ENCODE data around the gene ZEB1. TPM values are rescaled to one million over a fixed set of nuclear protein-coding genes. Genes with fewer than 3 reads are reported as not detected.

The ZEB1 gene
- total and polyA plus RNA-seq, 2 of the 8 experiments (the other 6 are each of a cell fraction or from before 2014, with no cell fraction given) = 0.08 to 0.15 TPM

GRCh38 chr10:31413325-31413724 lies 94.3 kb downstream of the ZEB1 start:
- POLR2A ChIA-PET (ENCODE audit: partially characterized antibody) = no interaction called here
- no peak overlapping the region for H4K5ac ChIP-seq (ENCODE audit: insufficient read length, low read depth, low read length)
- no peaks in the 10 kb centered on the region for H3K79me2 ChIP-seq (ENCODE audit: control insufficient read depth in 1 of 2, insufficient read depth in 2 of 2, low read length in 2 of 2)
- no peaks in the 10 kb centered on the region for H4K20me1 ChIP-seq (replicated peaks in 1 of 2; ENCODE audit: control insufficient read depth in 1 of 2, insufficient read depth in 2 of 2, low read length in 2 of 2)
- no peak overlapping the region for H2BK120ac ChIP-seq (replicated peaks; ENCODE audit: low read depth, low read length)
- no peak overlapping the region for H2BK5ac ChIP-seq (ENCODE audit: low read depth, low read length)
- no peak overlapping the region for H3K27ac ChIP-seq (ENCODE audit: low read depth, low read length)
- H3K14ac ChIP-seq (ENCODE audit: insufficient read length) = no peak overlapping the region
- FAIRE-seq (no peak), DNase-seq (ENCODE audit: low read depth in 1 of 2, low spot score in 2 of 2) (no peak)
- H2AFZ ChIP-seq (ENCODE audit: low read length) = no peak overlapping the region
- WGBS, 2 experiments (ENCODE audit: extremely low coverage in 1 of 2, insufficient coverage in 1 of 2, insufficient read length in 1 of 2, insufficient replicate concordance in 2 of 2, low coverage in 1 of 2, low lambda C conversion rate in 2 of 2, missing lambda C conversion rate in 1 of 2) = 85% methylated on average over 1 of the region's 1 CpG; no CpG with 5 or more reads in 1 of the 2 experiments
- CTCF ChIA-PET (ENCODE audit: partially characterized antibody) = interaction anchor here (1.3 kb wide), 1 partner anchor 55 kb away, joined by 3 read pairs; no protein-coding TSS in a partner anchor
- H3K36me3 ChIP-seq (ENCODE audit: control insufficient read depth in 2 of 4, insufficient read depth in 4 of 4, low read length in 3 of 4) = no peaks in the 10 kb centered on the region
- no peaks in the 10 kb centered on the region for H3K27me3 ChIP-seq (replicated peaks in 1 of 4; ENCODE audit: control insufficient read depth in 3 of 4, extremely low read depth in 1 of 4, insufficient read depth in 3 of 4, low read length in 3 of 4)
- H3K56ac ChIP-seq (replicated peaks; ENCODE audit: insufficient read length, low read depth, low read length) = no peak overlapping the region
- no peaks in the 10 kb centered on the region for H3K4me1 ChIP-seq (replicated peaks in 1 of 4; ENCODE audit: control insufficient read depth in 3 of 4, insufficient read depth in 4 of 4, low read length in 3 of 4)
- H4K8ac ChIP-seq (ENCODE audit: extremely low read depth, insufficient read depth, low read length) = no peak overlapping the region
- no peak overlapping the region for H3K4ac ChIP-seq (replicated peaks; ENCODE audit: insufficient read length, low read depth, low read length)
- H3K23me2 ChIP-seq (ENCODE audit: low read depth, low read length) = no peaks in the 10 kb centered on the region
- H3K9ac ChIP-seq (replicated peaks in 1 of 4; ENCODE audit: extremely low read depth in 1 of 4, low read depth in 3 of 4, low read length in 3 of 4) = no peak overlapping the region
- no peak overlapping the region for H3K4me3 ChIP-seq (ENCODE audit: extremely low read depth in 1 of 4, insufficient read depth in 2 of 4, low read depth in 3 of 4, low read length in 4 of 4)
- H3K23ac ChIP-seq (ENCODE audit: insufficient read length) = no peak overlapping the region
- no peak overlapping the region for H2AK5ac ChIP-seq (ENCODE audit: low read depth, low read length)
- no peak overlapping the region for H2BK12ac ChIP-seq (ENCODE audit: low read depth, low read length)
- no peaks in the 10 kb centered on the region for H3K79me1 ChIP-seq (ENCODE audit: low read depth, low read length)
- H2BK15ac ChIP-seq (ENCODE audit: low read length) = no peak overlapping the region
- H3K4me2 ChIP-seq (ENCODE audit: insufficient read depth in 1 of 2, low read depth in 2 of 2, low read length in 2 of 2) = no peak overlapping the region
- H2BK20ac ChIP-seq (ENCODE audit: low read length) = no peak overlapping the region
- no peak overlapping the region for H3K18ac ChIP-seq (ENCODE audit: extremely low read depth, low read length)
- H4K91ac ChIP-seq (replicated peaks; ENCODE audit: insufficient read length, low read length) = no peak overlapping the region
- no peaks in the 10 kb centered on the region for H3K9me3 ChIP-seq (ENCODE audit: insufficient read depth in 2 of 2, low read depth in 1 of 2, low read length in 1 of 2)
- TF ChIP-seq JUN (IDR thresholded peaks at IDR 0.05; ENCODE audit: low read depth, low read length) (no peak), BCL11A (IDR thresholded peaks at IDR 0.05; ENCODE audit: low read depth in 2 of 2, low read length in 2 of 2) (no peak), MAFK (IDR thresholded peaks at IDR 0.05; ENCODE audit: low read depth, low read length) (no peak), SIN3A (conservative IDR thresholded peaks at IDR 0.05 in 1 of 2, IDR thresholded peaks at IDR 0.05 in 1 of 2; ENCODE audit: low read depth in 1 of 2, low read length in 2 of 2) (no peak), RFX5 (IDR thresholded peaks at IDR 0.05; ENCODE audit: borderline replicate concordance, low read depth, low read length) (no peak), NANOG (IDR thresholded peaks at IDR 0.05; ENCODE audit: insufficient read depth, low read depth, low read length, poor library complexity, severe bottlenecking) (no peak), MAX (IDR thresholded peaks at IDR 0.05) (no peak), SP1 (IDR thresholded peaks at IDR 0.05; ENCODE audit: low read depth, low read length) (no peak), ZNF274 (IDR thresholded peaks at IDR 0.05; ENCODE audit: borderline replicate concordance, extremely low read depth, low read length) (no peak), RXRA (IDR thresholded peaks at IDR 0.05; ENCODE audit: insufficient read depth, low read depth, low read length) (no peak), EGR1 (IDR thresholded peaks at IDR 0.05; ENCODE audit: borderline replicate concordance, low read depth, low read length) (no peak), GABPA (IDR thresholded peaks at IDR 0.05; ENCODE audit: borderline replicate concordance, insufficient read depth, low read length) (no peak), NRF1 (IDR thresholded peaks at IDR 0.05; ENCODE audit: low read depth, low read length) (no peak), SIX5 (IDR thresholded peaks at IDR 0.05; ENCODE audit: low read depth, low read length) (no peak), JUND (IDR thresholded peaks at IDR 0.05; ENCODE audit: low read length) (no peak)
